NCI-H1092 treated with DMSO at 0.1 percent for 48 hours (cell line): ENCODE results near the gene MAGIX.
"Not testable (repeated sequence)": the region's sequence is repeated elsewhere in the genome, so short reads cannot be mapped to it uniquely, and the experiment has no call there.

ENCODE experiments used
- DNase-seq: peaks from one replicate; lab custom pipeline; 2025; lab: John Stamatoyannopoulos, UW

Gene MAGIX

DNA sequence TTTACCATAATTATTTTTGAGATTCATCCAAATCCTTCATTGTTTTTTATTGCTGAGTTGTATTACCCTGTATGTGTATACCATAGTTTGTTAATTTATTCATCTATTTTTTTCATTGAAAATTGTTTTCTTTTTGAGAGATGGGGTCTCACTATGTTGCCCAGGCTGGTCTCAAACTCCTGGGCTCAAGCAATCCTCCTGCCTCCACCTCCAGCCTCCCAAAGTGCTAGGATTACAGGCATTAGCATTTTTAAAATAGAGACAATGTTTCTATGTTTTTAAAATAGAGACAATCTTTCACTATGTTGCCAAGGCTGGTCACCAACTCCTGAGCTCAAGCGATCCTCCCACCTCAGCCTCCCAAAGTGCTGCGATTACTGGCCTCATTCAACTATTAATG, 1.6 kb upstream of the MAGIX start:
- no peak for DNase-seq

DNA sequence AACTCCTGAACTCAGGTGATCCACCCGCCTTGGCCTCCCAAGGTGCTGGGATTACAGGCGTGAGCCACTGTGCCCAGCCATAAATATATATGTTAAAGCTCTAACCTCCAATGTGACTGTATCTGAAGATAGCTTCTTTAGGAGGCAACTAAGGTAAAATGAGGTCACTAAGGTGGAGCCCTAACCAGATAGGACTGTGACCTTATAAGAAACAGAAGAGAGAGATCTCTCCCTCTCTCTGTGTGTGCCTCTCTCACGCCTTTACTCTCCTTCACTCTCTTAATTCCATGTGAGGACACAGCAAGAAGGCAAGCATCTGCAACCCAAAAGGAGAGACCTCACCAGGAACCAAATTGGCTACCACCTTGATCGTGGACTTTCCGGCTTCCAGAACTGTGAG, 926 bp upstream of the MAGIX start:
- no peak for DNase-seq

GRCh38 chrX:49163555-49164419, 1.2 kb downstream of the MAGIX start:
- peak; percentile 92 for DNase-seq

GRCh38 chrX:49164589-49165360, 2.2 kb downstream of the MAGIX start:
- no peak for DNase-seq

DNA sequence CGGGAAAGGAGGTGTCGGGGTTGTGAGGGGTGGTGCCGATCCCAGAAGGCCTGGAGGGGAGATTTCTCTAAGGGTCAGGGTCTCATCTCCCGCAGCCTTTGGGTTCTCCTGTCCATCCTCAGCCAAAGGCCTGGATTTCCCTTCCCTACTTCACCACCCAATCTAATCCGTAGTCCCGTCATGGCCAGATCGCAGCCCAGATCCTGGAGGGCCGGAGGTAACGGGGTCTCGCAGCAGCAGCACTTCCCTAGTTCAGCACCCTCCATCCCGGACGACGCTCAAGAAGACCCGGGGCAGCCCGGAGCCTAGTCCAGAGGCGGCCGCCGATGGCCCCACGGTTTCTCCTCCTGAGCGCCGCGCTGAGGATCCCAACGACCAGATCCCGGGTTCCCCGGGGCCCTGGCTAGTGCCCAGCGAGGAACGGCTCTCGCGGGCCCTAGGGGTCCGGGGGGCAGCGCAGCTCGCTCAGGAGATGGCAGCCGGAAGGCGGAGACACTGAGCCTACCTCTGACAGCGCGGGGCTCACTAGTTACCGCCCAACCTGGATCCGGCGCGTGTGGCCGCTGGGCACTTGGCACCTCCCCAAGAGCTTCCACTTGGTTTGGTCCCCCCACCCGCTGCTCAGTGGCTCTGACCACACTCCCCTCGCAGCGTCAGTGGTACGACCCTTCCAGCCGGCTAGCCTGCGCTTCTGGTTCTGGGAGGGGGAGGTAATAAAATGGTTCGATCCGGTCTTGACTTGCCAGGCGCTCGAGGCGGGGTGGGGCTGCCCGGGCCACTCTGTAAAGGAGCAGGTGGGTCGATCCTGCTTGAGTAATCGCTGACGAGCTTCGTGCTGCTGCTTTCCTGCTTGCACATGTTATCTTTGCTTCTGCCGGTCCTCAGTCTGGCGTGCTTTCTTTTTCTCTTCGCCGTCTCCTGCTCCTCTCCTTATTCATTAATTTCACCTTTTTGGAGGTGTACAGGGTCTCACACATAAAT, 3.6 kb downstream of the MAGIX start:
- peak; percentile 94 for DNase-seq

- DNase-seq: peak; percentile 72
These were observed 4.6 kb downstream of the MAGIX start for GRCh38 chrX:49166914-49167739.

- DNase-seq: no peak
These were observed 5.2 kb downstream of the MAGIX start for GRCh38 chrX:49167740-49168108.

- DNase-seq: peak; percentile 30
These were observed 9.3 kb downstream of the MAGIX start, which contains the start of gene PLP2 for GRCh38 chrX:49171752-49172279. Gene PLP2 (plus strand): TSS chrX:49171898. CDS start chrX:49172001, 103 bp downstream.

DNA sequence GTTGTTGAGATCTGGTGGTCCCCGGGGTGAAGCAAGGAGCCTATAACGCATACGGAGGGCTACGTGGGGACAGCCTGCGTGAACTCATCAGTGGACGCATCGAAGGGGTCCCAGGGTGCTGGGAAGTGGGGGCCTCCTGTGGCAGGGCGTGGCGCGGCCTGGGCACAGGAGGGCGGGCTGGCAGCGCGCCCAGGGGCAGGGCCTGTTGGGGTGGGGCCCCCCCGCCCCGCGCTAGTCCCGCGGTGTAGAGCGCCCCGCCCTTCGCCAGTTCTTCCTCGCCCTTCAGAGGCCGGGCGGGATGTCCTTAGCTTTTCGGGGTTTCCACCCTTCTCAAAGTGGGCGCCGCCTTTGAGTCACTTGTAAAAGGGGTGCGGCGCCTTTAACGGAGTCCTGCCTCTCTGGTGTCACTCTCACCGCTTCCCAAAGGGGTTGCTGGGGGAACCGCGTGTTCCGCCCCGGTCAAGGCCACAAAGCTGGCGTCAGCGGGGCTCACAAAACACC, 9.8 kb downstream of the MAGIX start:
- peak; percentile 74 for DNase-seq

- DNase-seq: not testable (repeated sequence)
These were observed 11.0 kb downstream of the MAGIX start for GRCh38 chrX:49173544-49173943.

DNA sequence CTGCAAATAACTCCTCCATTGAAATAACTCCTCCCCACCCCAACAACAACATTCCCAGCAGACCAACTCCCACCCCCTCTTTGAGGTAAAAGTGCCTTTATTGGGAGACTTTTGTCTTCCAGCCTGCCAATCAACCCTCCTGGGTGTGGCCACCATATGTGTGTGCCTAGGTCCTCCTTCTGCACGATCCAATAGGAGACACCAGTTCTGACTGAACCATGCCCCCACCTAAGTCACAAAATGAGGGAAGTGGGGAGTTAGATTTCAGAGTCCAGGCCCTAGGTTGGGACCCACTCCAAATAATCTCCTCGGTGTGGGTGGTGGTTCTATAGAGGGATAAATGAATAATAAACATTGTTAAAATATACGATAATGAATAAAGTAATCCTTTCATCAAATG, 12.2 kb downstream of the MAGIX start:
- no peak for DNase-seq

DNA sequence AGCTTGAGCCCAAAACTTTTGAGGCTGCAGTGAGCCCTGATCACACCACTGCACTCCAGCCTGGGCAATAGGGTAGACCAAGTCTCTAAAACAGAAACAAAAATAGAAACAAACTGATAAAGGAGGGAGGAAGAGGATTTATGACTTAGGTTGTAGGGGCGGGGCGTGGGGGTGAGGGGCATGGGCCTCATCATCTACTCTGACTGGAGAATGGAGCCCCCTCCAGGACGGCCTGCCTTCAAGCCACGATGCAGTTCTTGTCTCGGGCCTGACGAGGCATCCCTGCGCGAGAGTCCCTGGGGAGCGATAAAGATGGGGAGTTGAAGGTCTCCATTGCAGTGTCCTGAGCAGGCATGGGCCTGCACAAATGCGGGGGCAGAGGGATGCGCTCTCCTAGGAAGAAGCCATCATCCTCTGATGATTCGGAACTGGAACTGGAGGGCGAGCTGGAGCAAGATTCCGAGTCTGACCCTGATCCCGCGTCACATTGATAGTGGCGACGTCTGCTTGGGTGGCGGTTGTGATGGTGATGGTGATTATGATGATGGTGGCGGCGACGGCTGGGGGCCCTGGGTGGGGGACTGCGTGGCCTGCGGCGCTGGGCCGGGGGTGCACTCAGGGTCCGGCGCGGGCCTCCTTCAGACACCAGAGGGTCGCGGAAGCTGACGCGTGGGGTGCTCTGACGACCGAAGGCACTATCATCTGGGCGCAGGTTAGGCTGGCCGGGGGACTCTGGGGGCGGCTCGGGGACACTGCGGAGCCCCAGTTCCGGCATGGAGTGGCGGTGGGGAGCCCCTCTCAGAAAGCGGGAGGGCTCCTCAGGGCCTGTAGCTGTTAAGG, 13.1 kb downstream of the MAGIX start:
- DNase-seq: no peak

GRCh38 chrX:49176421-49177326, 14.1 kb downstream of the MAGIX start:
- DNase-seq: no peak

DNA sequence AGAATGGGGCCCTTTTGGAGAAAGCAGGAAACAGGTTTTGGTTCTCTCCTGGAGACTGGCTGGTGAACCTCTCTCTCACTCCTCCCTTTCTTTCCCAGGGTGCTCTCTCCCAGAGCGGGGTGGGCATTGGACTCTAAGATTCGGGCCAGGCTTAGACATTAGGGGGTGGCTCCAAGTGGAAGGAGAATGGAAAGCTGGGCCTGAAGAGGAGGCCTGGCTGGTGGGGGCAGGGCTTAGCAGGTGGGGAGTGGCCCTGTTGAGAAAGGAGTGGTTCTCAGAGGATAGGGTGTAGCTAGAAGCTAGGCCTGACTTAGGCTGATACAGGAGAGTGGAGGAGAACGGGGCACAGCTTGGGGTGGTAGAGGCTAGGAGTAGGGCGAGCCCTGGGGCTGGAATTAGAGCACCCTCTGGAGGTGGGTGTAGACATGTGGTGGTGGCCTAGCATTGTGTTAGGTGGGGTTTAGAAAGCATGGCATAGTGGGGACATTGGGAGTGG, 14.8 kb downstream of the MAGIX start:
- DNase-seq: no peak

- no peak for DNase-seq
These were observed 15.4 kb downstream of the MAGIX start for GRCh38 chrX:49177873-49178480.

DNA sequence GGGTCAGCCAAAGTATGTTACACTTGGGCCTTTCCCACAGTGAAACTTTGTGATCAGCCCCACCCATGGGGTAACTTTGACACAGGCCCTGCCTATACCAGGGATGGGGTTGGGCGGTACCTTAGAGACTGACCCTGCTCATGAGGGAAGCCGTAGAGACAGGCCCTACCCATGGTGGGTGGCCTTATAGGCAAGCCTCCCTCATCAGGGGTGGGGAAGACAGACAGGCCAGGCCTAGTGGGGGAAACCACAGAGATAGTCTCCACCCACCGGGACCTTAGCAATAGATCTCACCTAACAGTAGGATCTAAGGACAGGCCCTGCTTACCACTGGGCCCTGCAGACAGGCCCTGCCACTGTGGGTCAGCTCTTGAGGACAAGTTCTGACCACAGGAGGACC, 16.0 kb downstream of the MAGIX start:
- no peak for DNase-seq

- no peak for DNase-seq
These were observed 16.8 kb downstream of the MAGIX start for GRCh38 chrX:49179358-49179757.

DNA sequence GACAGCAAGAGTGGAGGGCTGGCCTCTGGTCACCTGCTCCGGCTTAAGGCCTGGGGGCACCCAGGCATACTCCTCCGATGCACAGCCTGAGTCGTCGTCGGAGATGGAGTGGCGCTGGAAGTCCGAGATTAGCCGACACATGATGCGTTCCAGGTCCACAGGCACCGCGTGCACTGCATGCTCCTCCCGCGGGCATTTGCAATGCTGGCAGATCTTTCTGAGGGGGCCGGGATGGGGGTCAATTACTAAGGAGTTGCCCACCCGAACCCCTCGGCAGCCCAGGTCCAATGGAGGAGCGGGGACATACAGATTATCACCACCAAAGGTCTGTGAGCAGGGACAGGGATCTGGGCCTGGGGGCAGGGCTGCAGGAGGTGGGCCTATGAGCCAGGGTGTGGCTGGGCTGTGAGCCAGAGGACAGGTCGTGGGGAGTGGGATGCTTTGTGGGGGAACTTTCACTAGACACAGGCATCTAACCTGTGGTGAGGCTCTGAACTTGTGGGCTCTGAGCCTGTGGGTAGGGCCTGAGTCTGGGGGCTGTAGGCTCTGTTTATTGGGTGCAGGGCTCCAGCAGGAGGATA, 21.2 kb downstream of the MAGIX start:
- DNase-seq: no peak
